GM12878 (cell line): ENCODE data around the gene GMDS. TPM values are rescaled to one million over a fixed set of nuclear protein-coding genes. Genes with fewer than 3 reads are reported as not detected.

Experiments
- ATAC-seq: fragments of 200-7000 bp; cut with Tn5 transposase; 3 replicates; pipeline ENCODE4 v1.9.1; 2020; ENCODE audit warnings: mild to moderate bottlenecking, moderate library complexity
- BruUV-seq: library from RNA; stranded (reverse); fragments of 400-500 nt; replicated peaks from 2 replicates; lab custom pipeline; 2021; lab: Mats Ljungman, UMichigan
- CTCF ChIA-PET: fragments of 300-600 bp; sonication (Branson Sonifier 250); formaldehyde crosslinking; extraction: SDS; loops from one replicate; lab custom pipeline; 2021; ENCODE audit warnings: inconsistent platforms; lab: Yijun Ruan, JAX
- POLR2A ChIA-PET: fragments of 350-600 bp; formaldehyde crosslinking; extraction: SDS; loops from one replicate; lab custom pipeline; 2021; ENCODE audit warnings: inconsistent platforms; lab: Charles Lee
- RAD21 ChIA-PET: fragments of 300-600 bp; sonication (Branson Sonifier 250); formaldehyde crosslinking; loops from one replicate; lab custom pipeline; 2023; ENCODE audit warnings: antibody characterized with exemption; ENCODE audit not compliant: unreplicated experiment; lab: Charles Lee
- SMC1A ChIA-PET: fragments of 300-600 bp; sonication (Branson Sonifier 250); formaldehyde crosslinking; loops from one replicate; lab custom pipeline; 2023; ENCODE audit not compliant: unreplicated experiment, uncharacterized antibody; lab: Charles Lee
- DNase-seq: peaks from one replicate; pipeline ENCODE4 v3.0.0-alpha.2; 2011; ENCODE audit warnings: low read depth, low spot score
- FAIRE-seq: peaks from 3 replicates; lab custom pipeline; 2011; peaks lifted over from hg19 to GRCh38; lab: Jason Lieb, UNC
- H2AFZ ChIP-seq: 2 replicates; pipeline ENCODE4 v1.6.0; 2011; ENCODE audit warnings: low read depth, low read length, control low read depth; ENCODE audit not compliant: control insufficient read depth
- H3K27ac ChIP-seq: 2 replicates; pipeline ENCODE4 v1.5.1; 2011; ENCODE audit warnings: control low read depth; ENCODE audit not compliant: control insufficient read depth, insufficient read depth
- H3K27me3 ChIP-seq, 2 experiments: replicated peaks in 1 of 2; 2 replicates each; pipeline versions ENCODE4 v1.6.0 to v1.6.1; 2011; ENCODE audit warnings: low read length in 1 of 2; ENCODE audit not compliant: control insufficient read depth in 2 of 2, insufficient read depth in 2 of 2
- H3K36me3 ChIP-seq, 2 experiments: 2 replicates each; pipeline ENCODE4 v1.5.1; 2011; ENCODE audit warnings: low read length in 1 of 2; ENCODE audit not compliant: control insufficient read depth in 2 of 2, insufficient read depth in 2 of 2
- H3K4me1 ChIP-seq: 2 replicates; pipeline ENCODE4 v1.6.1; 2011; ENCODE audit warnings: mild to moderate bottlenecking, low read length, moderate library complexity, mixed read lengths; ENCODE audit not compliant: control insufficient read depth, insufficient read depth
- H3K4me2 ChIP-seq: 2 replicates; pipeline ENCODE4 v1.6.0; 2011; ENCODE audit warnings: control low read depth; ENCODE audit not compliant: control insufficient read depth, insufficient read depth
- H3K4me3 ChIP-seq: fragments of 200-600 bp; sonication (generic); 2 replicates; pipeline ENCODE4 v1.5.1; 2016
- H3K79me2 ChIP-seq: 2 replicates; pipeline ENCODE4 v1.6.0; 2011; ENCODE audit warnings: low read length; ENCODE audit not compliant: control insufficient read depth, insufficient read depth
- H3K9ac ChIP-seq: 2 replicates; pipeline ENCODE4 v1.8.0; 2011; ENCODE audit warnings: low read length, control low read depth, mixed read lengths; ENCODE audit not compliant: control insufficient read depth, insufficient read depth
- H3K9me3 ChIP-seq: replicated peaks from 3 replicates; pipeline ENCODE4 v1.5.1; 2011; ENCODE audit warnings: mild to moderate bottlenecking, low read length; ENCODE audit not compliant: control insufficient read depth, insufficient read depth
- H4K20me1 ChIP-seq: 2 replicates; pipeline ENCODE4 v1.6.0; 2011; ENCODE audit not compliant: control insufficient read depth, insufficient read depth
- IKZF1 ChIP-seq: fragments of 450-650 bp; conservative IDR thresholded peaks from 2 replicates; pipeline ENCODE4 v1.6.1; 2017; ENCODE audit warnings: antibody characterized with exemption, mild to moderate bottlenecking
- SMAD5 ChIP-seq: IDR thresholded peaks from 2 replicates; pipeline ENCODE4 v1.6.1; 2016; ENCODE audit warnings: antibody characterized with exemption, low read depth
- ZZZ3 ChIP-seq: IDR thresholded peaks from 2 replicates; pipeline ENCODE4 v1.6.1; 2011; ENCODE audit warnings: low read depth; ENCODE audit not compliant: control insufficient read depth, insufficient read length
- WGBS: methylation state at CpG from one replicate; pipeline ENCODE4 v1.1.6; 2016; ENCODE audit warnings: low lambda C conversion rate; ENCODE audit not compliant: insufficient replicate concordance, insufficient coverage; ENCODE audit errors: missing lambda C conversion rate; 5-methylcytosine and 5-hydroxymethylcytosine counted together
- in situ Hi-C: fragments of 300-500 bp; cut with MboI; formaldehyde crosslinking; loops from 9 replicates; pipeline ENCODE4 v1.14.3; 2018; ENCODE audit warnings: mixed read lengths
- intact Hi-C: fragments of 100-400 bp; cut with micrococcal nuclease; formaldehyde crosslinking; loops from one replicate; pipeline ENCODE4 v1.14.2; 2022; ENCODE audit not compliant: unreplicated experiment
- polyA plus RNA-seq, 11 experiments: library from polyadenylated mRNA; depleted of rRNA in 4 of 11; unstranded in 6 of 11; stranded (reverse) in 5 of 11; fragments of >200 nt; fragmentation: Nextera tagmentation in 4 of 11; fragmentation: Illumina TruSeq in 1 of 11; extraction: Ambion mirVana in 4 of 11; extraction: Trizol in 1 of 11; gene quantifications; 1 replicate in 1 of 11; 2 replicates in 10 of 11; pipeline versions ENCODE4 v1.2.1 to v1.2.3, GENCODE V29; 2011 to 2016; ENCODE audit warnings: inconsistent platforms in 2 of 11, missing spikeins in 2 of 11, low read depth in 1 of 11
- total RNA-seq, 4 experiments: library from RNA; depleted of rRNA in 3 of 4; stranded (reverse); fragments of >200 nt in 3 of 4; fragmentation: Illumina TruSeq in 1 of 4; extraction: Trizol in 1 of 4; gene quantifications; 2 replicates each; pipeline versions ENCODE4 v1.2.1 to v1.2.3, GENCODE V29; 2013 to 2021
- TF ChIP-seq, protein P1 (sequence below): fragments of 450-650 bp; formaldehyde crosslinking; IDR thresholded peaks from 2 replicates; pipeline ENCODE4 v1.4.0; 2022; ENCODE audit warnings: mild to moderate bottlenecking, moderate library complexity

Gene GMDS
- total and polyA plus RNA-seq, 10 of the 15 experiments (the other 5 are each of a cell fraction or from before 2014, with no cell fraction given) = 0.61 to 53.8 (median 29.3) TPM

DNA sequence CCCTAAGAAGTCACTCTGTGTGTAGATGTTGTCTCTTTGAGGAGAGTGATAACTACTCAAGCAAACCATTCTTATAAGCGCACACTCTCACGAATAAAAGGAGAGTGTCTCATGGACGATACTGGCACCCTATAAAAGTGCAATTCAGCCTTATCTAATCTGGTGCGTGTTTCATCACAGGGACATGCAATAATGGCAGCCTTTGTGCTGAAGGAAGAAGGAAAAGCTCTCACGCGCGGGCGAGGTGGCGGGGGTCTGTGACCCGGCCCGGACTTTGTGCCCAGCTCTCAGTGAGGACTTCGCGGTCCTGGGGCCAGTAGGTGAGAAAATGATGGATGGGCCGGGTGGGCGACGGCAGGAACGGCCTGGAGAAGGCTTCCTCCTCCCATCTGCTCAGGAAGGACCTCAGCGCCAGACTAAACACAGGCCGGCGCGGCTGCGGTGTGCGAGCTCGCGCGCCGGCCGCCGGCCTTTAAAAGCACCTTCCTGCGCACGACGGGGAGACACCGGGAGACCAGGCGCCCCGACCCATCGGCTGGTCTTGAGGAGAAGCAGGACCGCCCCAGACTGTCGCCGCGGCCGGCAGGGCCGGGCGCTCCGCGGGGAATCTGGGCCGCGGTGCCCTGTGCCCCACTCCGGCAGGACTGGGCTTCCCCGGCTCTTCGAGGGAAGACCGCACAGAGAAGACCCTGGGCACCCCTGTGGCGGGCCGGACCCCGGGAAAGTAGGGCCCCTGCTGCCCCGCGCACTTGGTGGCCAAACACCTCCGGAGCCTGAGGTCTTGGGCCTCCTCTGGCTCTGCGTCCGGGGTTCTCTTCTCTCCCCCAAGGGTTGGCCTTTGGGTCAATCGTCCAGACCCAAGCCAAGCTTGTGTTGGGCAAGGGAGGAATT, 644.0 kb downstream of the GMDS start:
- H4K20me1 ChIP-seq = 0 out of 2 replicates have a peak, but pooled peaks cover 3% of the 10 kb centered on the region
- DNase-seq (no peak), ATAC-seq (no peak), FAIRE-seq (no peak)
- peaks cover under 1% of the 10 kb centered on the region for H3K4me1 ChIP-seq
- H3K27me3 ChIP-seq = peaks cover 14 to 26% of the 10 kb centered on the region in 2 experiments
- H3K27ac ChIP-seq = no peak overlapping the region
- 61% methylated on average over 60 of the region's 60 CpGs for WGBS
- ChIA-PET CTCF (interaction anchor here (1.2 to 1.5 kb wide), 3 partner anchors 753 to 1033 kb away, joined by 3 to 6 read pairs (median 5); no protein-coding TSS in a partner anchor), SMC1A (interaction anchor here (0.9 to 1.8 kb wide), 2 partner anchors 498 to 753 kb away, joined by 4 to 5 read pairs; no protein-coding TSS in a partner anchor), POLR2A (no interaction called here), RAD21 (no interaction called here)
- H3K9me3 ChIP-seq = no peaks in the 10 kb centered on the region
- no peak overlapping the region for H3K4me3 ChIP-seq
- H3K4me2 ChIP-seq = no peak overlapping the region
- intact Hi-C loops (loop anchor here (10.0 kb wide), 1 partner anchor 173 kb away; no protein-coding TSS in a partner anchor), in situ Hi-C loops (loop anchor here (5.0 kb wide), 1 partner anchor 506 kb away; no protein-coding TSS in a partner anchor)
- no peak overlapping the region for H3K9ac ChIP-seq
- TF ChIP-seq, protein P1, sequence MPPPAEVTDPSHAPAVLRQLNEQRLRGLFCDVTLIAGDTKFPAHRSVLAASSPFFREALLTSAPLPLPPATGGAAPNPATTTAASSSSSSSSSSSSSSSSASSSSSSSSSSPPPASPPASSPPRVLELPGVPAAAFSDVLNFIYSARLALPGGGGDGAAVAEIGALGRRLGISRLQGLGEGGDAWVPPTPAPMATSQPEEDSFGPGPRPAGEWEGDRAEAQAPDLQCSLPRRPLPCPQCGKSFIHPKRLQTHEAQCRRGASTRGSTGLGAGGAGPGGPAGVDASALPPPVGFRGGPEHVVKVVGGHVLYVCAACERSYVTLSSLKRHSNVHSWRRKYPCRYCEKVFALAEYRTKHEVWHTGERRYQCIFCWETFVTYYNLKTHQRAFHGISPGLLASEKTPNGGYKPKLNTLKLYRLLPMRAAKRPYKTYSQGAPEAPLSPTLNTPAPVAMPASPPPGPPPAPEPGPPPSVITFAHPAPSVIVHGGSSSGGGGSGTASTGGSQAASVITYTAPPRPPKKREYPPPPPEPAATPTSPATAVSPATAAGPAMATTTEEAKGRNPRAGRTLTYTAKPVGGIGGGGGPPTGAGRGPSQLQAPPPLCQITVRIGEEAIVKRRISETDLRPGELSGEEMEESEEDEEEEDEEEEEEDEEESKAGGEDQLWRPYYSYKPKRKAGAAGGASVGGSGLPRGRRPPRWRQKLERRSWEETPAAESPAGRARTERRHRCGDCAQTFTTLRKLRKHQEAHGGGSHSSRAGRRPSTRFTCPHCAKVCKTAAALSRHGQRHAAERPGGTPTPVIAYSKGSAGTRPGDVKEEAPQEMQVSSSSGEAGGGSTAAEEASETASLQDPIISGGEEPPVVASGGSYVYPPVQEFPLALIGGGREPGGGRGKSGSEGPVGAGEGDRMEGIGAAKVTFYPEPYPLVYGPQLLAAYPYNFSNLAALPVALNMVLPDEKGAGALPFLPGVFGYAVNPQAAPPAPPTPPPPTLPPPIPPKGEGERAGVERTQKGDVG (CRISPR knock-in tag) = no peak
- no peak for TF ChIP-seq IKZF1
- no peak for TF ChIP-seq SMAD5
- no peak for TF ChIP-seq ZZZ3
- no peaks in the 10 kb centered on the region for H3K79me2 ChIP-seq
- no TSS peak for BruUV-seq
- H3K36me3 ChIP-seq = no peaks in the 10 kb centered on the region
- H2AFZ ChIP-seq = no peak overlapping the region
